Activated CD4-positive, alpha-beta T cell treated with anti-CD3 and anti-CD28 coated beads for 1 hour (primary cell): ENCODE results near the gene STX17.
"Not testable (repeated sequence)": the region's sequence is repeated elsewhere in the genome, so short reads cannot be mapped to it uniquely, and the experiment has no call there.

Experiments
- DNase-seq: peaks from one replicate; pipeline ENCODE4 v3.0.0-alpha.2; 2020

STX17 gene

GRCh38 chr9:99977033-99977792 lies 70.8 kb downstream of the STX17 start:
- DNase-seq = no peak

- no peak for DNase-seq
Measured at GRCh38 chr9:99978221-99978620, 71.8 kb downstream of the STX17 start.

- DNase-seq = no peak
Measured at GRCh38 chr9:99980598-99980997, 74.1 kb downstream of the STX17 start.

- DNase-seq = no peak
Measured at GRCh38 chr9:99986642-99987041, 80.2 kb downstream of the STX17 start.

DNA sequence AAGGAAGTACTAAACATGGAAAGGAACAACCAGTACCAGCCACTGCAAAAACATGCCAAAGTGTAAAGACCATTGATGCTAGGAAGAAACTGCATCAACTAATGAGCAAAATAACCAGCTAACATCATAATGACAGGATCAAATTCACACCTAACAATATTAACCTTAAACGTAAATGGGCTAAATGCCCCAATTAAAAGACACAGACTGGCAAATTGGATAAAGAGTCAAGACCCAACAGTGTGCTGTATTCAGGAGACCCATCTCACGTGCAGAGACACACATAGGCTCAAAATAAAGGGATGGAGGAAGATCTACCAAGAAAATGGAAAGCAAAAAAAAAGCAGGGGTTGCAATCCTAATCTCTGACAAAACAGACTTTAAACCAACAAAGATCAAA lies 84.1 kb downstream of the STX17 start:
- DNase-seq = not testable (repeated sequence)

DNA sequence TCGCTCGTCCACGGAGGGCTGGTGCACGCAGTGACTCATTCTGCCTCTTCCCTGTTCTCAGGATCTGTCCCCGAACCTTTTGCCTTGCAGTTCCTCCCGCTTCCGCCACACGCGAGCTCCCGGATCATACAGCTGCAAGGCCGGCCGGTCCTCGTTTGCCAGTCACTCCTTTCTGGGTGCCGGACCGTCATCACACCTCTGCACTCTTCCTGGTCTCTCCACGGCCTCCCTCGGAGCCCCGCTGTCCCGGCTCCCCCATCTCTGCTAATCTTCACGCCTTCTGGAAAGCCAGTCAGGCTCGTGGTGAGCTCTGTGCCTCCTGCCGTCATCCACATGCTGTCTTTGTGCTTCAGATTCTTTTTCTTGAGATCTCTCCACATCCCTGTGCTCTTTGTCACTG lies 91.8 kb downstream of the STX17 start:
- no peak for DNase-seq

DNA sequence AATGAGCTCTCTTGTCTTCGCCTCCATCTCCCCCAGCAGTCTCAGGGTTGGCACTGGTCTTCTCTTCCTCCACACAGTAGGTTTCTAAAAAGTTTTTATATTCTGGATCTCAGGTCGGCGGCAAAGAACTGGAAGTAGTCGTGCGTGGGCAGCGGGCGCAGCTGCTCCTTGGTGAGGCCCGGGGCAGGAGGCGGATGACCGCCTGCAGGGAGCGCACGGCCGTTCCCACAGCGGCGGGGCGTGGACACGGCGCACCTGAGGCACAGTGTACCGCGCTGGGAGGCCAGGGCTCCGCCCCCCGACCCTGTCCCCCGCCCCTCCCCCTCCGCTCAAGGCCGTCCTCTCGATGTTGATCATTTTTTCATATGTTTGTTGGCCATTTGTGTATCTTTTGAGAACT lies 92.4 kb downstream of the STX17 start:
- no peak for DNase-seq

DNA sequence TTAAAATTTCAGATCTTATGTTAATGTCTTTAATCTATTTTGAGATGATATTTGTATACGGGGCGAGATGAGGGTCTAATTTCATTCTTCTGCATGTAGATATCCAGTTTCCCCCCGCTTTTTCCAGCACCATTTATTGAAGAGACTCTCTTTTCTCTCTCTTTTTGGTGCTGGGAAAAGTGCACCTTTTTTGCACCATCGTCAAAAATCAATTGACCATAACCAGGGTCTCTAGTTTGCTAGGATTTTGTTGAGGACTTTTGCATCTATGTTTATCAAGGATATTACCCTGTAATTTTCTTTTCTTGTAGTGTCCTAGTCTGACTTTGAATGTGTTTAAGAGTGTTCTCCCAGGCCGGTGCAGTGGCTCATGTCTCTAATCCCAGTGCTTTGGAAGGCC lies 93.3 kb downstream of the STX17 start:
- DNase-seq = no peak

GRCh38 chr9:100011062-100011681 lies 104.7 kb downstream of the STX17 start:
- no peak for DNase-seq

DNA sequence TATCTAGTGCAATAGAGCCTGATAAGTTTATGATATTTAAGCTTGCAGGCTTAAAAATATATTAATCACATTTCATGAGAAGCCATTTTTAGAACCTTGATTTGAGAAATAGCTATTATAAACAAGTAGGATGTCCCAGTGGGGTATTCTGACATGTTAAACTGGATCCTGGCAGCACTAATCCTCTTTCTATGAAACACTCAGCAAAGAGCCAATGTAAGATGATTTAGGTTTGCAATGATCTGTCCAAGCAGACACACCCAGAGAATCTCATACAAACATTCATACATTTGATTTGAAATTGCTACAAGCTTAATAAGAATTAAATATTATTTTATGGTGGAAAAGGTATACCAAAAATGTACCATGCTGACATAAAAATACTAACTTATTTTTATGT lies 105.8 kb downstream of the STX17 start:
- no peak for DNase-seq

- DNase-seq = no peak
Measured at GRCh38 chr9:100013573-100013972, 107.1 kb downstream of the STX17 start.

DNA sequence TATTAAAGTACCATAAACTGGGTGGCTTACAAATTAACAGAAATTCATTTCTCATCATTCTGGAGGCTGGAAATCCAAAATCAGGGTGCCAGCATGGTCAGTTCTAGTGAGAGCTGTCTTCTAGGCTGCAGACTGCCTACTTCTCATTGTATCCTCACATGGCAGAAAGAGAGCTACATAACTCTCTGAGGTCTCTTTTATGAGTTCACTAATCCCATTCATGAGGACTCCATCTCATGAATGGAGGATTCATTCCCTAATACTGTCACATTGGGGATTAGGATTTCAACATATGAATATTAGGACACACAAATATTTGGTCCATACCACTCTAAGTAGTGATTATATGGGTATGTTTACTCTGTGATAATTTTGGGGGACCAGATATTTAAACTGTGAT lies 108.4 kb downstream of the STX17 start:
- DNase-seq = no peak

DNA sequence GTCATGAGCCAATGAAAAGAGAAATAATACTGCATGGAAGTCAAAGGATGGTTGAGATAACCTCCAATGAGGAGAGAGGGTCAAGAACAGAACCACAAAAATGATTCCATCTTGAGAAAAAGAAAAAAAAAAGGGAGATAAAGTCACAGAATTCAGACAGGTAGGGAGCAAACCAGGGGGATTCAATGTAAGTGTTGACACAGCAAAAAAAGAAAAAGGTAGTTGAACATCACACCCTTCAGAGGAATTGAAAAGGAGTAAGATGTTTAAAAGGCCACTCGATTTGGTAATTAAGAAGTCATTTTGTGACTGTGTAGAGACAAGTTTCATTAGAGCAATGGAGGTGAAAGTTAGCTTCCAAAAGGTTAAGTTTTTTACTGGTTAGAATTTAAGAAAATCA lies 113.1 kb downstream of the STX17 start:
- no peak for DNase-seq
